ENCODE measurements around the gene RGS14.

RGS14 gene

GRCh38 chr5:177402271-177403043 is 44.7 kb downstream of the RGS14 start:
- no peak for TF ChIP-seq CTCF (conservative IDR thresholded peaks at IDR 0.05; ENCODE audit: low read length)
- TF ChIP-seq EZH2phosphoT487 (IDR thresholded peaks at IDR 0.05; ENCODE audit: borderline replicate concordance) = no peak
- Histone ChIP-seq H4K20me1 (ENCODE audit: insufficient read depth, low read length, poor library complexity, severe bottlenecking) (no peaks in the 10 kb centered on the region), H3K4me3 (ENCODE audit: low read length, poor library complexity, severe bottlenecking) (no peak overlapping the region), H3K9me3 (ENCODE audit: insufficient read depth, low read depth, low read length) (no peaks in the 10 kb centered on the region), H3K27me3 (ENCODE audit: insufficient read depth, low read length, poor library complexity, severe bottlenecking) (no peaks in the 10 kb centered on the region), H3K9ac (ENCODE audit: low read depth, low read length, poor library complexity, severe bottlenecking) (no peak overlapping the region), H3K4me1 (ENCODE audit: insufficient read depth, low read length, poor library complexity, severe bottlenecking) (peaks cover 21% of the 10 kb centered on the region), H3F3A (ENCODE audit: low read depth) (no peaks in the 10 kb centered on the region), H3K4me2 (ENCODE audit: low read depth, low read length, poor library complexity, severe bottlenecking) (no peak overlapping the region), H2AFZ (ENCODE audit: low read length) (no peak overlapping the region), H3K9me2 (replicated peaks; ENCODE audit: low read depth, low read length) (no peaks in the 10 kb centered on the region), H3K36me3 (ENCODE audit: insufficient read depth, low read length) (no peaks in the 10 kb centered on the region), H3K79me2 (ENCODE audit: insufficient read depth, low read length) (no peaks in the 10 kb centered on the region)

GRCh38 chr5:177403102-177403791 is 45.5 kb downstream of the RGS14 start:
- Histone ChIP-seq H3K4me1 (ENCODE audit: insufficient read depth, low read length, poor library complexity, severe bottlenecking) (peaks cover 21% of the 10 kb centered on the region), H3K9me2 (replicated peaks; ENCODE audit: low read depth, low read length) (no peaks in the 10 kb centered on the region), H2AFZ (ENCODE audit: low read length) (peak overlapping the region; percentile 66), H3K4me2 (ENCODE audit: low read depth, low read length, poor library complexity, severe bottlenecking) (peak overlapping the region; percentile 79), H3K9me3 (ENCODE audit: insufficient read depth, low read depth, low read length) (no peaks in the 10 kb centered on the region), H3F3A (ENCODE audit: low read depth) (no peaks in the 10 kb centered on the region), H3K27me3 (ENCODE audit: insufficient read depth, low read length, poor library complexity, severe bottlenecking) (no peaks in the 10 kb centered on the region), H3K4me3 (ENCODE audit: low read length, poor library complexity, severe bottlenecking) (peak overlapping the region; percentile 67), H3K36me3 (ENCODE audit: insufficient read depth, low read length) (no peaks in the 10 kb centered on the region), H4K20me1 (ENCODE audit: insufficient read depth, low read length, poor library complexity, severe bottlenecking) (no peaks in the 10 kb centered on the region), H3K9ac (ENCODE audit: low read depth, low read length, poor library complexity, severe bottlenecking) (peak overlapping the region; percentile 85), H3K79me2 (ENCODE audit: insufficient read depth, low read length) (no peaks in the 10 kb centered on the region)
- TF ChIP-seq CTCF (conservative IDR thresholded peaks at IDR 0.05; ENCODE audit: low read length) (no peak), EZH2phosphoT487 (IDR thresholded peaks at IDR 0.05; ENCODE audit: borderline replicate concordance) (no peak)

GRCh38 chr5:177403792-177404640 is 46.3 kb downstream of the RGS14 start:
- H3K36me3 ChIP-seq (ENCODE audit: insufficient read depth, low read length) = no peaks in the 10 kb centered on the region
- no peaks in the 10 kb centered on the region for H3K27me3 ChIP-seq (ENCODE audit: insufficient read depth, low read length, poor library complexity, severe bottlenecking)
- peak overlapping the region; percentile 85 for H3K9ac ChIP-seq (ENCODE audit: low read depth, low read length, poor library complexity, severe bottlenecking)
- TF ChIP-seq CTCF (conservative IDR thresholded peaks at IDR 0.05; ENCODE audit: low read length) (peak; percentile 54), EZH2phosphoT487 (IDR thresholded peaks at IDR 0.05; ENCODE audit: borderline replicate concordance) (no peak)
- no peaks in the 10 kb centered on the region for H3K9me3 ChIP-seq (ENCODE audit: insufficient read depth, low read depth, low read length)
- H3K4me1 ChIP-seq (ENCODE audit: insufficient read depth, low read length, poor library complexity, severe bottlenecking) = peaks cover 21% of the 10 kb centered on the region
- H3K4me3 ChIP-seq (ENCODE audit: low read length, poor library complexity, severe bottlenecking) = peak overlapping the region; percentile 67
- H3K9me2 ChIP-seq (replicated peaks; ENCODE audit: low read depth, low read length) = no peaks in the 10 kb centered on the region
- H4K20me1 ChIP-seq (ENCODE audit: insufficient read depth, low read length, poor library complexity, severe bottlenecking) = no peaks in the 10 kb centered on the region
- no peaks in the 10 kb centered on the region for H3K79me2 ChIP-seq (ENCODE audit: insufficient read depth, low read length)
- no peaks in the 10 kb centered on the region for H3F3A ChIP-seq (ENCODE audit: low read depth)
- peak overlapping the region; percentile 66 for H2AFZ ChIP-seq (ENCODE audit: low read length)
- peak overlapping the region; percentile 79 for H3K4me2 ChIP-seq (ENCODE audit: low read depth, low read length, poor library complexity, severe bottlenecking)
